PC-3 (cell line): ENCODE measurements around the gene SYNPO2L.

ENCODE experiments used
- EZH2 ChIP-seq: fragments of 300-600 bp; sonication (generic); IDR thresholded peaks from one replicate; pipeline ENCODE4 v1.6.1; 2017; ENCODE audit warnings: antibody characterized with exemption, mild to moderate bottlenecking, low read length; ENCODE audit not compliant: unreplicated experiment
- TF ChIP-seq, protein P1 (sequence below): fragments of 300-600 bp; sonication (generic); conservative IDR thresholded peaks from 2 replicates; pipeline ENCODE4 v1.5.1; 2017; ENCODE audit warnings: antibody characterized with exemption, low read depth, mild to moderate bottlenecking, low read length

DNA sequence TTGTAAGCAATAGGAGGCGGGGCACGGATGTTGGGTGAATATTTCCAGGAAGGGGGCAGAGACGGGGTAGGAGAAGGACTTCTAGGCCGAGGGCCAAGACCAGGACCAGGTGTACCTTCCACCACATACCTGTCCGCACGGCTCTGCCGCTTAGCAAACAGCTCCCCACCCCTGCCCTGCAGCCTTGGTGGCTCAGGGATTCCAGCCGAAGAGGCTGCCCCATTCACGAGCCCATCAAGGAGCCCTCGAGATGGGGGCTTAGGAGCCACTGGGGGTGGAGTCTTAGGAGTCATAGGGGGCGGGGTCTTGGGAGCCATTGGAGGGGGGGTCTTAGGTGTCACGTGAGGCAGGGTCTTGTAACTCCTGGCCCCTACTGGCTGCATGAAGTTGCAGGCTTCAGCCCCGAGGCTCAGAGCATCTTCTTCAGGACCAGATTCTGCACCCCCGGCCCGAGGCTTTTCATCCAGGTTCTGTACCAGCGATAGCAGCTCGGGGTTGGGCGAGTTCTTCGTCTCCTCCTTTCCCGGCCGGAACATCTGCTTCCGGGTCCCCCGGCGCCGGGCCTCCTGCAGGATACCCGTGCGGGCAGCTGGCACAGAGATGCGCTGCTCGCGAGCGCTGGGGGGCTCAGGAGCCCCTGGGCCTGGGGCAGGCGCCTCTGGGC lies 8.5 kb downstream of the SYNPO2L start:
- TF ChIP-seq, protein P1, sequence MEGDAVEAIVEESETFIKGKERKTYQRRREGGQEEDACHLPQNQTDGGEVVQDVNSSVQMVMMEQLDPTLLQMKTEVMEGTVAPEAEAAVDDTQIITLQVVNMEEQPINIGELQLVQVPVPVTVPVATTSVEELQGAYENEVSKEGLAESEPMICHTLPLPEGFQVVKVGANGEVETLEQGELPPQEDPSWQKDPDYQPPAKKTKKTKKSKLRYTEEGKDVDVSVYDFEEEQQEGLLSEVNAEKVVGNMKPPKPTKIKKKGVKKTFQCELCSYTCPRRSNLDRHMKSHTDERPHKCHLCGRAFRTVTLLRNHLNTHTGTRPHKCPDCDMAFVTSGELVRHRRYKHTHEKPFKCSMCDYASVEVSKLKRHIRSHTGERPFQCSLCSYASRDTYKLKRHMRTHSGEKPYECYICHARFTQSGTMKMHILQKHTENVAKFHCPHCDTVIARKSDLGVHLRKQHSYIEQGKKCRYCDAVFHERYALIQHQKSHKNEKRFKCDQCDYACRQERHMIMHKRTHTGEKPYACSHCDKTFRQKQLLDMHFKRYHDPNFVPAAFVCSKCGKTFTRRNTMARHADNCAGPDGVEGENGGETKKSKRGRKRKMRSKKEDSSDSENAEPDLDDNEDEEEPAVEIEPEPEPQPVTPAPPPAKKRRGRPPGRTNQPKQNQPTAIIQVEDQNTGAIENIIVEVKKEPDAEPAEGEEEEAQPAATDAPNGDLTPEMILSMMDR: no peak
- no peak for TF ChIP-seq EZH2
